T follicular helper cell (primary cell): ENCODE measurements around the gene SUCLG2.

Experiments used
- DNase-seq: peaks from one replicate; pipeline ENCODE4 v3.0.0-alpha.2; 2020; ENCODE audit warnings: low read depth

Gene SUCLG2

GRCh38 chr3:67458408-67458807 is 196.0 kb downstream of the SUCLG2 start:
- no peak for DNase-seq

DNA sequence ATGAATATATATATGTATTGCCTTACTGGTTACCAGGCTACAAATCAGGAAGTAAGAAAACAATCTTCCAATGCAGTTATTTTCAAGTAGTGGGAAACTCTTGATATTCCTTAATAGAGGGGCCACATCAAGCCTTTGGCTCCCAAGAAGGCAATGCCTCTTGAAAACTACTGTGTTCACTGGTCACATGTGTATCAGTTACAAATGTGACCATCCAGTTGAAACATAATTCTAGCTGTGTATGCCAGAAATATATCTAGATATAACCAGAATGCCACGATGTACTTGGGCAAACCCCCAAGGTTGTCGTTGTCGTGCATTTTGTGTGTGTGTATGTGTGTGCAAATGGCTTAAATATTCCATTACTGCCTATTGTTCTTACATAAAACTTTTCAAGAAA is 200.8 kb downstream of the SUCLG2 start:
- no peak for DNase-seq

DNA sequence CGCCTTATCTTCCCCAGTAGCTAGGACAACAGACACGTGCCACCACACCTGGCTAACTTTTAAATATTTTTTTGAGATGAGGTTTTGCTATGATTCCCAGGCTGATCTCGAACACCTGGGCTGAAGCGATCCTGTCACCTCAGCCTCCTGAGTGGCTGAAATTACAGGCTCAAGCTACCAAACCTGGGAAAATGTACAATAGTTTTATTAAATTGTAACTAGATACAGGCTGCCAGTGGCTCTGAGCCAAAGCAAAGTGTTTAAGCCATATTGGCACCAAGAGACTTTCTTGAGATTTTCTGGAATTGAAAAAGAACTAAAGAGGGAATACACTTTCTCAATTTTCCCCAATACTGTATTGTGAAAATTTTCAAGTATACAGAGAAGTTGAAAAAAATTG is 204.3 kb downstream of the SUCLG2 start:
- DNase-seq, result no peak

DNA sequence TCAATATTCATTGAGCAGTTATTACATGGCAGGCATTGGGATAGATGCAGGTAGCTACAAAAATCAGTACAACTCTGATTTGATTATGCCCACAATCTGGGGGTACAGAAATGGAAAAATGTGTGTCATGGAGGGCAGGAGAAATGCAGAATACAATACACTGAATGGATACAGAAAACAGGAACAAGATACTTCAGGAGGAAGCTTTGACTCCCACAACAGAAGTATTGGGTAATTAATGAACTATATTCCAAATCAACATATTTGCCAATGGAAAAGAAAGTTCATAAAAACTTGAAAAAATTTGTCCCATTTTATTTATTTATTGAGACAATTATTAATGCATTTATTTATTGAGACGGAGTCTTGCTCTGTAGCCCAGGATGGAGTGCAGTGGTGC is 207.0 kb downstream of the SUCLG2 start:
- DNase-seq, result no peak

GRCh38 chr3:67437789-67438188 is 216.6 kb downstream of the SUCLG2 start:
- no peak for DNase-seq

DNA sequence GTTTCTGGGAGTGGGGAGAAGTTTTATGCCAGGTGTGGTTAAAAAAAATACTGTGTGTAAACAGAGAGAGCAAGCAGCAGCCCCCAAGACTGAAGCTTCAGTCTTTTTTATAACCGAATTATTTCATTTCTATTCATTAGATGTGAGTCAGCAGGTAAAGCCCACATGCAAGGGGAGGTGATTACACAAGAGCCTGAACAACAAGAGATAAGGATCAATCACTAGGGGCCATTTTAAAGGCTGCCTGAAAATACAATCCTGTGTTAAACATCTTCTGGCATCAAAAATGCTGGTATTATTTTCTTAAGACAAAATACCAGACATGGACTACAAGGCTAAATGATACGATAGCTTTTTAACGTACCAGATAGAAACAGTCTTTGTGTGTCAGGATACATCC is 217.3 kb downstream of the SUCLG2 start:
- no peak for DNase-seq

- DNase-seq, result no peak
These were observed 221.3 kb downstream of the SUCLG2 start for GRCh38 chr3:67433109-67433508.

DNA sequence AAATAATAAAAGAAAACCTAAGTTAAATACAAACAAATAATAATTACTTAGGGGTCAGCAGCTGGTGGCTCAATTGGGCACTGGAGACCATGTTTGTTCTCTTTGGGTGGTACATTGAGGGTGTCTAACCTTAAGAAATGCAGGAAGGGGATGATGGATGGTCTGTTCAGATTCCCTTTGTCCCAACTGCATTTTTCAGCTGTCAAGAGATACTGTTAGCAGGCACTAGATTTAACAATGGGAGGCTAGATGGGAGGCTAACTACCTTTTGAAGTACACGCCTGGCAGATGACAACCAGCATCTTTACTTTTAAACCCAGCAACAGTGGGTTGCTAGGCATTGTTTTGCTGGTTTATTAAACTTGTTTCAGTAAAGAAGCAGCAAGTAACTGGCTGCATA is 222.5 kb downstream of the SUCLG2 start:
- no peak for DNase-seq

GRCh38 chr3:67423722-67424121 is 230.7 kb downstream of the SUCLG2 start:
- no peak for DNase-seq

DNA sequence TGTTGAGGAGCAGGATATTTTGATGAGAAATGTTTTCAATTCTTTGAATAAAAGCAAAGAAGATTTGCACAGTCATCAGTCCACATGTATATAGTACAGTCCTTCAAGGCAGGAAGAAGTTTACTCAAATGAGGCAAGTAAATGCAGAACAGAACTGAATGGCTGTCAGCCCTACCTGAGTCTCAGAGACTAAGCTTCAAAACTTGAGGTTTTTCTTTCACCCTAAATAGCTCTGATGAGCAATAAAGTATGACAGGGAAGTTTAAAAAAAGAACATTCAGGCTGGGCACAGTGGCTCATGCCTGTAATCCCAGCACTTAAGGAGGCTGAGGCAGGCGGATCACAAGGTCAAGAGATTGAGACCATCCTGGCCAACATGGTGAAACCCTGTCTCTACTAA is 232.5 kb downstream of the SUCLG2 start:
- DNase-seq, result no peak

DNA sequence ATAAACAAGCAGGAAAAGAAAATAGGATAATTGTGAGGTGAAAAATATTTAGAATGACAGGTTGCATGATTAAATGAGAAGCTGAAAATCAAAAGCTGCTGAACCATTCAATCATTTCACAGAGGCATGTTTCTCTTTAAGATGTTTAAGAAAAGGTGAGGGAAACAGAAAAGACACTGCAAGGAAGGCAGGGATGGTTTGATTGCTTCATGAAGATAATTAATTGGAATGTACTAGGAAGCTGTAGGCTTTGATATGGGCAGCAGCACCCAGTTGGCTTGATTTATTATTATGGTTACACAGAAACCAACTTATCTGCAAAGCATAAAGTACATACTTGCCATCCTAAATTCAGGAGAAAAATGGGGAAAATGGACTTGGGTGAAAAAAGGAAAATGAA is 234.6 kb downstream of the SUCLG2 start:
- DNase-seq, result no peak

- DNase-seq, result no peak
These were observed 235.2 kb downstream of the SUCLG2 start for GRCh38 chr3:67419218-67419529.

- no peak for DNase-seq
These were observed 235.8 kb downstream of the SUCLG2 start for GRCh38 chr3:67418426-67419217.

DNA sequence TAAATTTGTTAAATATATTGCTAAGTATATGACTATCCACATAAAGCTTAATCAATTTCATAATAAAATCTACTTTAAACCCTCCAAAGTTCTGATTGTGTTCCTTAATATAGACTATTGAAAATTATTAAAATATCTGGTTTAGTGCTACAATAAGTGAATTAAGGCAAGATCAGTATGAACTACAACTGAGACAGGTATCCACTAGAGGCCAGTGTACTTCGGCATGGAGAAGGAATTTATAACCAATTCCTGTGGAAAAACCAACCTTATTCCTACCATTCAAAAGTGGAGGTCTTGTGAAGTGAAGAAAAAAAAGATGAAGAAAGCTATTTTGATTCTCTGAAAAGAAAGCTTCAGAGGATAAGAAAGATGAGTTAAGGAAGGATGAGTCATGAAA is 237.7 kb downstream of the SUCLG2 start:
- no peak for DNase-seq

DNA sequence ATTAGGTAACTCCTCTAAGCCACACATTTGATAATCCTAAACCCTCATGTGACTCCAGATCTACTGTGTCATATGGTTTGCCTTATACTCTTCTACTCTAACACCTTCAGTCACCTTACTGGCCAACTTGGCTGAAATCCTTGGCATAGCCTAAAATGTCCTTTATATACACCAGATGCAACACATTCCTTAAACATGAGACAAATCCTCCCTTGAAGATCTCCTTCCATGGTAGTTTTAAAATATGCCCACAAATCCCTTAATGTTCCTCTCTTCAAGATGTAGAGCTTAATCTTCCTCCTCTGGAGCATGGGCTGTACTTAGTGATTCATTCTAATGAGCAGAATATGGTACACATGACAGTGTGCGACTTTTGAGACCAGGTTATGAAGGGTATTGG is 238.9 kb downstream of the SUCLG2 start:
- DNase-seq, result no peak

GRCh38 chr3:67414740-67415139 is 239.7 kb downstream of the SUCLG2 start:
- no peak for DNase-seq

GRCh38 chr3:67405193-67405592 is 249.2 kb downstream of the SUCLG2 start:
- no peak for DNase-seq

DNA sequence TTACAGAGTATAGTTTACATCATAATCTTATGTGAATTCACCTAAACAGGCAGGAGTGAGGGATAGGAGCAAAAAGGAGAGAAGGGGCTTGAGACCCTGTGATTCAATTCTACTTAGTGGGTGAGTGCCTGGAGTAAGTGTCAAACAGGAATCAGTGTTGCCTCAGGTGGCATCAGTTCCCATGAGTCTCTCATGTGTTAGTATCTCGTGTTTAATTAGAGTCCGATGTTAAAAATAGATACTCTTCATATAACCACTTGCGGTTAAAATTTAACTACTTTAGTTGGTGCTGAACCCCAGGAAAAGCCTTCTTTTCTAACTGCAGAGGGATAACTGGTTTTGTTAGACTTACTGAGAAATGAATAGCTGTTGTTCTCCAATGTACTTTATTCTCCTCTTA is 251.5 kb downstream of the SUCLG2 start:
- DNase-seq, result no peak

- DNase-seq, result no peak
These were observed 252.5 kb downstream of the SUCLG2 start for GRCh38 chr3:67401921-67402320.

DNA sequence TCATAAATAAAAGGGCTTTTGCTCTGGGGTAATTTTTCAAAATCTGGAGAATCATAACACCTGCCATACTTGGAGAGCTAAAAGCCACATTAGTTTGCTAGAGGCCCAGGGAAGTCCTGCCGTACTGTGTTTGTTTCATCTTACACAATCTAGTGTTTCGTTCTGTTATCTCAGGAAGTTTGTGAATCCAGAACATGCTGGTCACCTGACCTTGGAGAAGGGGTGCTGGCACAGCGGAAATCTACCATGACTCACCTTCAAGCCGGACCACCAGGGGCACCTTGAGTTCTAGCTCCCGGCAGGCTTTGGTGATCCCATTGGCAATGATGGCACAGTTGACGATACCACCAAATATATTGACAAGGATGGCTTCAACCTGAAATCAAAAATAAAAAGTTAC is 253.9 kb downstream of the SUCLG2 start:
- no peak for DNase-seq

DNA sequence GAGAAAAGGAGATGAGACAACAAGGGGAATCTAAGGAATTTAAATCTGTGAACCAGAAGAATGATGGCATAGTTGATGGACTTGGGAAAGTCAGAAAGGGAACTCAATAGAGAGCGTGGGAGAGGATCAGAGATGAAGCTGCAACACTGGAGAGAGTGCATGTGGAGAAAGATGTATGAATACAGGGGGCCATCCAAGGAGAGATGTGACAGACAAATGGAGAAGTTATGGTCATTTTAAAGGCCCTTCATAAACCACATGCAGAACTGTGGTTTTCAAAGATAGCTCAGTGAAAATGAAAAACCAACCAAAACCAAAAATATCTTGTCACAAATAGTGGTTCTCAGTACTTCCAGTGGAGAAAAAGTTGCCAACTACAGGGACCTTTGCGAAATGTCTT is 265.2 kb downstream of the SUCLG2 start:
- no peak for DNase-seq

GRCh38 chr3:67388738-67389137 is 265.7 kb downstream of the SUCLG2 start:
- DNase-seq, result no peak

GRCh38 chr3:67386451-67386850 is 268.0 kb downstream of the SUCLG2 start:
- DNase-seq, result no peak

DNA sequence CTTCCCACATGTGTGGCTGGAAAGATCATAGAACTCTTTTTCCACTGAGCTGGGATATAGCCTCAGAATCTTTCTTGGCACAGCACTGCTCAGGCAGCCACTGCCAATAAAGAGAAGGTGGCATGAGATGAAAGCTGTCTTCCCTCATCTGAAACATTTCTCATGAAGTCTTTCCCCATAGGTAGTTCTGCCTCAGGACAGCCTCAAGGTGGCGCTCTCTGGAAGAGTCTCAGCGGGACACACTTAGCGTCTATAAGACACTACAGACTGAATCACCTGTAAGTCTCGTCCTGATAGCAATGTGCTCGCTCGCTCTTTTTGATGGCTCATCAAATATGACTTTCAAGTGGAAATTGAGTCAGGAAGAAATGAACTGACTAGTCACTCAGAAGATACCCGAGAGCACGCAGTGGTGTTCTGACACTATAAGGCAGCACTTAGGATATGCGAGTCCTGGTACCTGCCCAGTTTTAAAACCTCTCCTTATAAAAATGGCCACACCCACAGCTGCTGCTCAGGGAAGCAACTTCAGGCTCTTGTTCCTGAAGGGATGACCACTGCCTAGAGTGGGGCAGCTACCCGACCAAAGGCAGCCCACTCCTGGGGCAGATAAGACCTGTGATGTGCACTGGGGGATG is 269.5 kb downstream of the SUCLG2 start:
- DNase-seq, result peak; percentile 12
